GM18517 (cell line): Measurements from ENCODE around the gene CAPN12.

ENCODE experiments used
- ATAC-seq: cut with Tn5 transposase; IDR thresholded peaks from one replicate; pipeline ENCODE4 v1.9.1; 2021; ENCODE audit warnings: mild to moderate bottlenecking, moderate library complexity; ENCODE audit not compliant: unreplicated experiment

Gene CAPN12

GRCh38 chr19:38727306-38727867 lies 16.9 kb downstream of the CAPN12 start:
- no peak for ATAC-seq

- ATAC-seq, result no peak
Observed at GRCh38 chr19:38726761-38727301, 17.4 kb downstream of the CAPN12 start.

GRCh38 chr19:38726284-38726673 lies 18.0 kb downstream of the CAPN12 start:
- no peak for ATAC-seq

- ATAC-seq, result no peak
Observed at GRCh38 chr19:38725469-38726283, 18.6 kb downstream of the CAPN12 start.

GRCh38 chr19:38723990-38724854 lies 20.1 kb downstream of the CAPN12 start:
- no peak for ATAC-seq

- ATAC-seq, result no peak
Observed at GRCh38 chr19:38723606-38723965, 20.7 kb downstream of the CAPN12 start.

- no peak for ATAC-seq
Observed at GRCh38 chr19:38722947-38723605, 21.2 kb downstream of the CAPN12 start.

- ATAC-seq, result no peak
Observed at GRCh38 chr19:38721979-38722773, 22.1 kb downstream of the CAPN12 start.

GRCh38 chr19:38721496-38721895 lies 22.8 kb downstream of the CAPN12 start:
- no peak for ATAC-seq

GRCh38 chr19:38720559-38721236 lies 23.6 kb downstream of the CAPN12 start:
- no peak for ATAC-seq

GRCh38 chr19:38719761-38720558 lies 24.3 kb downstream of the CAPN12 start:
- ATAC-seq, result no peak

GRCh38 chr19:38718747-38719543 lies 25.3 kb downstream of the CAPN12 start:
- no peak for ATAC-seq

GRCh38 chr19:38717855-38718254 lies 26.4 kb downstream of the CAPN12 start:
- no peak for ATAC-seq

- no peak for ATAC-seq
Observed at GRCh38 chr19:38717051-38717450, 27.2 kb downstream of the CAPN12 start.

- ATAC-seq, result no peak
Observed at GRCh38 chr19:38715555-38715954, 28.7 kb downstream of the CAPN12 start.

- no peak for ATAC-seq
Observed at GRCh38 chr19:38714354-38714778, 29.9 kb downstream of the CAPN12 start.

GRCh38 chr19:38713865-38714264 lies 30.4 kb downstream of the CAPN12 start:
- no peak for ATAC-seq

GRCh38 chr19:38713227-38713649 lies 31.0 kb downstream of the CAPN12 start:
- no peak for ATAC-seq
